Uterus (tissue), 4 donors: ENCODE results near the gene SAMD14. TPM values are rescaled to one million over a fixed set of nuclear protein-coding genes. Genes with fewer than 3 reads are reported as not detected.

Experiments used
- DNase-seq, 2 donors: peaks; one replicate each; pipeline ENCODE4 v3.0.0-alpha.2; 2019 to 2020
- H3K27ac ChIP-seq, 2 donors: fragments of 200-600 bp; sonication (generic); 1 replicate in 1 of 2; 2 replicates in 1 of 2; pipeline ENCODE4 v1.5.1; 2016 to 2018
- H3K27me3 ChIP-seq, 2 donors: fragments of 200-600 bp; sonication (generic); one replicate each; pipeline ENCODE4 v1.5.1; 2018 to 2019; ENCODE audit warnings: control low read depth in 1 of 2
- H3K36me3 ChIP-seq, 2 donors: fragments of 200-600 bp; sonication (generic); one replicate each; pipeline ENCODE4 v1.5.1; 2019; ENCODE audit warnings: control low read depth in 1 of 2
- H3K4me1 ChIP-seq, 2 donors: fragments of 200-600 bp; sonication (generic); one replicate each; pipeline ENCODE4 v1.5.1; 2018 to 2019; ENCODE audit warnings: control low read depth in 1 of 2
- H3K4me3 ChIP-seq, 2 donors: fragments of 200-600 bp; sonication (generic); 1 replicate in 1 of 2; 2 replicates in 1 of 2; pipeline ENCODE4 v1.5.1; 2018 to 2019; ENCODE audit warnings: mild to moderate bottlenecking in 1 of 2
- H3K9me3 ChIP-seq, 2 donors: fragments of 200-600 bp; sonication (generic); one replicate each; pipeline ENCODE4 v1.5.1; 2019; ENCODE audit warnings: control low read depth in 1 of 2
- CTCF ChIP-seq, 4 experiments: fragments of 200-600 bp in 2 of 4; fragments of 450-650 bp in 2 of 4; sonication (generic) in 2 of 4; IDR thresholded peaks; one replicate each; pipeline ENCODE4 v1.5.1; 2016 to 2019; ENCODE audit warnings: antibody characterized with exemption in 4 of 4, mild to moderate bottlenecking in 2 of 4, moderate library complexity in 1 of 4
- POLR2A ChIP-seq, 2 donors: fragments of 450-650 bp; IDR thresholded peaks; one replicate each; pipeline ENCODE4 v1.6.1; 2016; ENCODE audit warnings: antibody characterized with exemption in 2 of 2, mild to moderate bottlenecking in 1 of 2, moderate library complexity in 1 of 2
- intact Hi-C: fragments of 100-400 bp; cut with DNase I; formaldehyde crosslinking; loops from one replicate; pipeline ENCODE4 v1.15.1; 2023; ENCODE audit warnings: low total_unique reads
- total RNA-seq, 4 donors: library from RNA; depleted of rRNA in 3 of 4; stranded (reverse); fragments of >200 nt in 3 of 4; gene quantifications; one replicate each; pipeline versions ENCODE4 v1.1.0 to v1.2.4, GENCODE V29; 2014 to 2023
- donor health status: DM: yes; HTN: yes; CAD: no.

SAMD14 gene
- total RNA-seq, 4 donors from 2014 or later = 2.3 to 11.3 (median 6.2) TPM; not detected in 1

GRCh38 chr17:50171371-50172071, 41.6 kb upstream of the SAMD14 start:
- intact Hi-C loops = loop anchor here (2.0 kb wide), 1 partner anchor 125 kb away; no protein-coding TSS in a partner anchor
- TF ChIP-seq CTCF (IDR thresholded peaks at IDR 0.05) (no peak), POLR2A (IDR thresholded peaks at IDR 0.05) (no peak)
- H3K27me3 ChIP-seq = no peaks in the 10 kb centered on the region
- no peak for DNase-seq
- peak overlapping the region; percentile 88 to 95 for H3K27ac ChIP-seq
- H3K4me1 ChIP-seq = peaks cover 3 to 8% of the 10 kb centered on the region in 2 donors
- H3K36me3 ChIP-seq = no peaks in the 10 kb centered on the region
- no peak overlapping the region for H3K4me3 ChIP-seq
- no peaks in the 10 kb centered on the region for H3K9me3 ChIP-seq

GRCh38 chr17:50170662-50171370, 40.9 kb upstream of the SAMD14 start:
- peak overlapping the region in 1 of 2 donors; percentile 14 for H3K27ac ChIP-seq
- intact Hi-C loops = loop anchor here (2.0 kb wide), 1 partner anchor 126 kb away; no protein-coding TSS in a partner anchor
- TF ChIP-seq CTCF (IDR thresholded peaks at IDR 0.05) = no peak
- TF ChIP-seq POLR2A (IDR thresholded peaks at IDR 0.05) = no peak
- no peaks in the 10 kb centered on the region for H3K27me3 ChIP-seq
- no peaks in the 10 kb centered on the region for H3K9me3 ChIP-seq
- H3K4me3 ChIP-seq = no peak overlapping the region
- no peaks in the 10 kb centered on the region for H3K36me3 ChIP-seq
- peaks cover 3 to 8% of the 10 kb centered on the region in 2 donors for H3K4me1 ChIP-seq
- DNase-seq = no peak

- Histone ChIP-seq H3K27me3 (no peaks in the 10 kb centered on the region), H3K4me1 (peaks cover 3 to 8% of the 10 kb centered on the region in 2 donors), H3K4me3 (no peak overlapping the region), H3K27ac (peak overlapping the region in 1 of 2 donors; percentile 14), H3K9me3 (no peaks in the 10 kb centered on the region), H3K36me3 (no peaks in the 10 kb centered on the region)
- intact Hi-C loops = loop anchor here (2.0 kb wide), 1 partner anchor 127 kb away; no protein-coding TSS in a partner anchor
- DNase-seq = no peak
- TF ChIP-seq CTCF (IDR thresholded peaks at IDR 0.05) (no peak), POLR2A (IDR thresholded peaks at IDR 0.05) (no peak)
Measured at GRCh38 chr17:50169881-50170459, 40.0 kb upstream of the SAMD14 start.

- no peaks in the 10 kb centered on the region for H3K27me3 ChIP-seq
- H3K4me3 ChIP-seq = no peak overlapping the region
- no peaks in the 10 kb centered on the region for H3K36me3 ChIP-seq
- no peaks in the 10 kb centered on the region for H3K9me3 ChIP-seq
- peak; percentile 63 to 66 for DNase-seq
- intact Hi-C loops = no loop called here
- TF ChIP-seq CTCF (IDR thresholded peaks at IDR 0.05) (peak; percentile 71 to 97 (median 88)), POLR2A (IDR thresholded peaks at IDR 0.05) (peak in 1 of 2 donors; percentile 18)
- no peak overlapping the region for H3K27ac ChIP-seq
- H3K4me1 ChIP-seq = peaks cover 3 to 8% of the 10 kb centered on the region in 2 donors
Measured at GRCh38 chr17:50169121-50169764, 39.3 kb upstream of the SAMD14 start.
